Bronchial epithelial cell (primary cell): ENCODE measurements around the gene EYA2. TPM values are rescaled to one million over a fixed set of nuclear protein-coding genes. Genes with fewer than 3 reads are reported as not detected.

ENCODE experiments used
- DNase-seq: peaks from one replicate; pipeline ENCODE4 v3.0.0-alpha.2; 2010; ENCODE audit warnings: low read depth
- FAIRE-seq: peaks from 2 replicates; lab custom pipeline; 2011; peaks lifted over from hg19 to GRCh38; lab: Jason Lieb, UNC
- H3K27me3 ChIP-seq: 2 replicates; pipeline ENCODE4 v1.5.1; 2011; ENCODE audit warnings: low read length; ENCODE audit not compliant: control insufficient read depth, insufficient read depth
- H3K36me3 ChIP-seq: 2 replicates; pipeline ENCODE4 v1.5.1; 2011; ENCODE audit warnings: low read length; ENCODE audit not compliant: control insufficient read depth, insufficient read depth
- H3K4me3 ChIP-seq: 2 replicates; pipeline ENCODE4 v1.5.1; 2011; ENCODE audit warnings: mild to moderate bottlenecking, low read depth, low read length, control low read depth
- total RNA-seq: library from RNA; depleted of rRNA; stranded (reverse); fragments of >200 nt; gene quantifications from 2 replicates; pipeline ENCODE4 v1.2.1, GENCODE V29; 2014
- TF ChIP-seq, protein P1 (sequence below): IDR thresholded peaks from 2 replicates; pipeline ENCODE4 v1.5.1; 2011; ENCODE audit warnings: mild to moderate bottlenecking, moderate library complexity, low read length, control low read depth, inconsistent platforms; ENCODE audit not compliant: insufficient read depth, severe bottlenecking

EYA2 gene
- total RNA-seq, 1 donor from 2014 or later = 8.4 TPM

DNA sequence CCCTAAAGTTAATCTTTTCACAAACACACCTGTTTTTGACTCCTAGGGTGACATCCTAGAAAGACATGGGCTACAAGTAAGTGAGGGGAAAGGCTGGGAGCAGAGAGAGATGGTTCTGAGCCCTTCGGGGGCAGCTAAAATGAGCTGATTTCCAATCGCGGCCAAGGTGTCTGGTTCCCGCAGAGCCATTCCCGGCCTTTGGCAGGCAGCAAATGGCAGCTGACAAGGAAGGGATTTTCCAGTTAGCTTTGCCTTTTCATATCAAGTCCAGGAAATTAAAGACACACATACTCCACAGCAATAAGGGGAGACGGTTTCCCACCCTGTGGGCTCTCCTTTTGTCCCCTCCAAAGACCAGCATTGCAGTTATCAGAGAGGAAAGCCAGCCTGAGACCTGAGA, 233.4 kb downstream of the EYA2 start:
- FAIRE-seq = no peak

GRCh38 chr20:47129306-47129705, 234.7 kb downstream of the EYA2 start:
- DNase-seq (no peak), FAIRE-seq (no peak)
- H3K4me3 ChIP-seq = no peak overlapping the region
- TF ChIP-seq, protein P1, sequence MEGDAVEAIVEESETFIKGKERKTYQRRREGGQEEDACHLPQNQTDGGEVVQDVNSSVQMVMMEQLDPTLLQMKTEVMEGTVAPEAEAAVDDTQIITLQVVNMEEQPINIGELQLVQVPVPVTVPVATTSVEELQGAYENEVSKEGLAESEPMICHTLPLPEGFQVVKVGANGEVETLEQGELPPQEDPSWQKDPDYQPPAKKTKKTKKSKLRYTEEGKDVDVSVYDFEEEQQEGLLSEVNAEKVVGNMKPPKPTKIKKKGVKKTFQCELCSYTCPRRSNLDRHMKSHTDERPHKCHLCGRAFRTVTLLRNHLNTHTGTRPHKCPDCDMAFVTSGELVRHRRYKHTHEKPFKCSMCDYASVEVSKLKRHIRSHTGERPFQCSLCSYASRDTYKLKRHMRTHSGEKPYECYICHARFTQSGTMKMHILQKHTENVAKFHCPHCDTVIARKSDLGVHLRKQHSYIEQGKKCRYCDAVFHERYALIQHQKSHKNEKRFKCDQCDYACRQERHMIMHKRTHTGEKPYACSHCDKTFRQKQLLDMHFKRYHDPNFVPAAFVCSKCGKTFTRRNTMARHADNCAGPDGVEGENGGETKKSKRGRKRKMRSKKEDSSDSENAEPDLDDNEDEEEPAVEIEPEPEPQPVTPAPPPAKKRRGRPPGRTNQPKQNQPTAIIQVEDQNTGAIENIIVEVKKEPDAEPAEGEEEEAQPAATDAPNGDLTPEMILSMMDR = no peak
- peaks cover 2% of the 10 kb centered on the region for H3K36me3 ChIP-seq
- no peaks in the 10 kb centered on the region for H3K27me3 ChIP-seq

More for the DNA sequence above, 233.4 kb downstream of the EYA2 start:
- H3K36me3 ChIP-seq = peaks cover 2% of the 10 kb centered on the region
- H3K4me3 ChIP-seq = no peak overlapping the region
- H3K27me3 ChIP-seq = no peaks in the 10 kb centered on the region
- TF ChIP-seq, protein P1 = no peak
- DNase-seq = no peak

DNA sequence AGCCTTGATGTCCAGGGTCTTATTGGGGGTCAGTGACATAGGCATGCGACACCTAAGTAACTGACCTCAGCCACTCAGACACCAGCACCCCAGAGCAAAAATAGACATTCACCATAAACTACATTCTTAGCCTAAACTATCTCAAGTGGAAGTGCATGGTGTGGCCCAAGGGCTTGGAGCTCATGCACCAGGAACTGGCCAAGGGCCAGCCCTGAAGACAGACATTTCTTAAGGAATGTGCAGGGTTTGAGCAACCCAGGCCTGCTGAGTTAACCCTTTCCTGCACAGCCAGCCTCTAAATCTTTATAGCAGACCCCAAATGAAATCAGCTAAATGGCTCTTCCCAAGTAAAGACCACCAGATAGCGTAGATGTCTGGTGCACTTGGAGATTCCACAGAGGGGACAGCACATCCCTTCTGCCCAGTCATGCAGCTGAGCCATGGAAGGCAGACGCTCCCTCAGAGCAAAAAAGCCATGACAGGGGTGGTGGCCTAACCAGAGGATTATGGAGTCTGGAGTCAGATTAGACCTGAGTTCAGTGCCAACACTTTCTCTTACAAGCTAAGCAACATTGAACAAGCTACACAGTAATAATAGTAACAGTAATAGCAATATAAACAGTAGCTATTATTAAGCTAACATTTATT, 239.3 kb downstream of the EYA2 start:
- Histone ChIP-seq H3K4me3 (no peak overlapping the region), H3K36me3 (peaks cover 2% of the 10 kb centered on the region), H3K27me3 (no peaks in the 10 kb centered on the region)
- TF ChIP-seq, protein P1 = no peak
- FAIRE-seq = peak; percentile 36
- DNase-seq = peak; percentile 41

GRCh38 chr20:47136782-47137181, 242.1 kb downstream of the EYA2 start:
- TF ChIP-seq, protein P1 = no peak

GRCh38 chr20:47137231-47137870, 242.7 kb downstream of the EYA2 start:
- Histone ChIP-seq H3K36me3 (no peaks in the 10 kb centered on the region), H3K4me3 (no peak overlapping the region), H3K27me3 (no peaks in the 10 kb centered on the region)
- DNase-seq (no peak), FAIRE-seq (no peak)
- TF ChIP-seq, protein P1 = no peak

More at GRCh38 chr20:47136782-47137181, 242.1 kb downstream of the EYA2 start:
- Histone ChIP-seq H3K36me3 (no peaks in the 10 kb centered on the region), H3K4me3 (no peak overlapping the region), H3K27me3 (no peaks in the 10 kb centered on the region)
- FAIRE-seq = no peak
- DNase-seq = no peak
